Calu3 (cell line): ENCODE data around the gene ARHGEF26. TPM values are rescaled to one million over a fixed set of nuclear protein-coding genes. Genes with fewer than 3 reads are reported as not detected.
A peak's percentile ranks its signal among the peaks of the same experiment; 100 is the strongest.

Experiments
- BruUV-seq: library from RNA; stranded (reverse); fragments of 400-500 nt; replicated peaks from 2 replicates; lab custom pipeline; 2021; lab: Mats Ljungman, UMichigan
- CTCF ChIA-PET: fragments of 300-600 bp; sonication (Branson Sonifier 250); formaldehyde crosslinking; loops from one replicate; lab custom pipeline; 2022; ENCODE audit warnings: antibody characterized with exemption; lab: Charles Lee
- DNase-seq: peaks from one replicate; pipeline ENCODE4 v3.0.0; 2022
- H3K27ac Mint-ChIP-seq: one replicate; pipeline ENCODE4 v1.8.0; 2022; ENCODE audit warnings: mixed read lengths; ENCODE audit not compliant: unreplicated experiment
- H3K27me3 Mint-ChIP-seq: one replicate; pipeline ENCODE4 v1.8.0; 2022; ENCODE audit warnings: mixed read lengths; ENCODE audit not compliant: unreplicated experiment
- H3K36me3 Mint-ChIP-seq: one replicate; pipeline ENCODE4 v1.8.0; 2022; ENCODE audit warnings: mild to moderate bottlenecking, moderate library complexity, mixed read lengths; ENCODE audit not compliant: insufficient read depth, unreplicated experiment
- H3K4me1 Mint-ChIP-seq: one replicate; pipeline ENCODE4 v1.8.0; 2022; ENCODE audit warnings: mild to moderate bottlenecking, low read depth, mixed read lengths; ENCODE audit not compliant: unreplicated experiment
- H3K4me3 Mint-ChIP-seq: one replicate; pipeline ENCODE4 v1.8.0; 2022; ENCODE audit warnings: mild to moderate bottlenecking, low read depth, moderate library complexity, mixed read lengths; ENCODE audit not compliant: unreplicated experiment
- H3K9me3 Mint-ChIP-seq: one replicate; pipeline ENCODE4 v1.8.0; 2022; ENCODE audit warnings: low read depth, mixed read lengths; ENCODE audit not compliant: unreplicated experiment
- CTCF ChIP-seq: fragments of 200-600 bp; IDR thresholded peaks from one replicate; pipeline ENCODE4 v1.8.0; 2022; ENCODE audit warnings: antibody characterized with exemption; ENCODE audit not compliant: unreplicated experiment
- intact Hi-C: fragments of 100-400 bp; cut with micrococcal nuclease; formaldehyde crosslinking; loops from one replicate; pipeline ENCODE4 v1.10.0; 2022; ENCODE audit not compliant: unreplicated experiment
- total RNA-seq: library from RNA; stranded (reverse); gene quantifications from 2 replicates; pipeline ENCODE4 v1.2.3, GENCODE V29; 2022

Gene ARHGEF26
- total RNA-seq, 1 experiment from 2014 or later = 21.4 TPM

- TF ChIP-seq CTCF = no peak
- DNase-seq = no peak
- intact Hi-C loops = no loop called here
- Mint-ChIP-seq H3K27me3 (no peaks in the 10 kb centered on the region), H3K27ac (no peak overlapping the region), H3K4me3 (no peak overlapping the region), H3K9me3 (peaks cover 4% of the 10 kb centered on the region), H3K36me3 (peaks cover 20% of the 10 kb centered on the region), H3K4me1 (peaks cover 36% of the 10 kb centered on the region)
- no TSS peak for BruUV-seq
- CTCF ChIA-PET = no interaction called here
Measured at GRCh38 chr3:154242766-154243165, 121.6 kb downstream of the ARHGEF26 start.

GRCh38 chr3:154243353-154243752 is 122.2 kb downstream of the ARHGEF26 start:
- no peak for DNase-seq
- CTCF ChIA-PET = no interaction called here
- BruUV-seq = no TSS peak
- peaks cover 42% of the 10 kb centered on the region for H3K4me1 Mint-ChIP-seq
- no peak overlapping the region for H3K4me3 Mint-ChIP-seq
- H3K27me3 Mint-ChIP-seq = no peaks in the 10 kb centered on the region
- TF ChIP-seq CTCF = no peak
- peaks cover 4% of the 10 kb centered on the region for H3K9me3 Mint-ChIP-seq
- peaks cover 20% of the 10 kb centered on the region for H3K36me3 Mint-ChIP-seq
- intact Hi-C loops = no loop called here
- no peak overlapping the region for H3K27ac Mint-ChIP-seq

GRCh38 chr3:154244644-154245043 is 123.5 kb downstream of the ARHGEF26 start:
- BruUV-seq = no TSS peak
- intact Hi-C loops = no loop called here
- Mint-ChIP-seq H3K27me3 (no peaks in the 10 kb centered on the region), H3K4me1 (peaks cover 54% of the 10 kb centered on the region), H3K4me3 (no peak overlapping the region), H3K36me3 (peaks cover 20% of the 10 kb centered on the region), H3K27ac (no peak overlapping the region), H3K9me3 (peaks cover 4% of the 10 kb centered on the region)
- CTCF ChIA-PET = no interaction called here
- no peak for DNase-seq
- no peak for TF ChIP-seq CTCF

GRCh38 chr3:154247806-154248415 is 126.7 kb downstream of the ARHGEF26 start:
- no peaks in the 10 kb centered on the region for H3K27me3 Mint-ChIP-seq
- CTCF ChIA-PET = interaction anchor here (0.6 to 1.3 kb wide), 6 partner anchors 10 to 1462 kb away, joined by 3 to 10 read pairs (median 4); partner anchors contain the start of gene ARHGEF26
- TF ChIP-seq CTCF = no peak
- no peak overlapping the region for H3K4me3 Mint-ChIP-seq
- no TSS peak for BruUV-seq
- peak; percentile 45 for DNase-seq
- H3K27ac Mint-ChIP-seq = peak overlapping the region; percentile 29
- intact Hi-C loops = no loop called here
- H3K36me3 Mint-ChIP-seq = peaks cover 28% of the 10 kb centered on the region
- H3K9me3 Mint-ChIP-seq = peaks cover 4% of the 10 kb centered on the region
- peaks cover 61% of the 10 kb centered on the region for H3K4me1 Mint-ChIP-seq
